Measurements from ENCODE around the gene PNLDC1.
"Not testable (repeated sequence)": the region's sequence is repeated elsewhere in the genome, so short reads cannot be mapped to it uniquely, and the experiment has no call there.

The PNLDC1 gene

DNA sequence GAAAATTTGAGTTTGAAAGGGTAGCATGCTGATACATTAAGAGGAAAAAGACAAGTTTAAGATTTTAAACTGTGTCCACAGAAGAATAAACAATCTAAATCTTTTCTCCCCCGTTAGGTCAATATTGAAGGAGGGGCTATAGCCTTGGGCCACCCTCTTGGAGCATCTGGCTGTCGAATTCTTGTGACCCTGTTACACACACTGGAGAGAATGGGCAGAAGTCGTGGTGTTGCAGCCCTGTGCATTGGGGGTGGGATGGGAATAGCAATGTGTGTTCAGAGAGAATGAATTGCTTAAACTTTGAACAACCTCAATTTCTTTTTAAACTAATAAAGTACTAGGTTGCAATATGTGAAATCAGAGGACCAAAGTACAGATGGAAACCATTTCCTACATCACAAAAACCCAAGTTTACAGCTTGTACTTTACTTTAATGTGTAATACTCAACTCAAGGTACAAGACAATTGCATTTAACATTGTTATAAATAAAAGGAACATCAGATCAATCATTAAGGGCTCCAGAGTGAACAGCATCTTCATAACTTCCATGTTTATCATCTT is 21.5 kb upstream of the PNLDC1 start:
- no peak for ATAC-seq
- no peak for DNase-seq

DNA sequence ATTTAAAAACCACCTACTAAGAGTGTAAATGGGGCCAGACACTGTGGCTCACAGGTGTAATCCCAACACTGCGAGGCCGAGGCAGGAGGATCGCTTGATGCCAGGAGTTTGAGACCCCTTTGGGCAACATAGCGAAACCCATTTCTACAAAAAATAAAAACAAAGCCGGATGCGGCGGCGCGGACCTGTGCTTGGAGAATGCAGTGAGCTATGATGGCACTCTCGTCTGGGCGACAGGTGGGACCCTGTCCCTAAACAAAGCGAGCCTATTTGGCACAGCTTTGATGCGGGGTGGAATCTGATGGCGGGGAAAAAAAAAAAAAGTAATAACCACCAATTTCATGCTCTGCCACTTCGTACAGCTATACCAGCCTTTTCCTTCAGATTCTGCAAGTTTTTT is 11.8 kb upstream of the PNLDC1 start:
- DNase-seq (peak; percentile 24), ATAC-seq (no peak)

DNA sequence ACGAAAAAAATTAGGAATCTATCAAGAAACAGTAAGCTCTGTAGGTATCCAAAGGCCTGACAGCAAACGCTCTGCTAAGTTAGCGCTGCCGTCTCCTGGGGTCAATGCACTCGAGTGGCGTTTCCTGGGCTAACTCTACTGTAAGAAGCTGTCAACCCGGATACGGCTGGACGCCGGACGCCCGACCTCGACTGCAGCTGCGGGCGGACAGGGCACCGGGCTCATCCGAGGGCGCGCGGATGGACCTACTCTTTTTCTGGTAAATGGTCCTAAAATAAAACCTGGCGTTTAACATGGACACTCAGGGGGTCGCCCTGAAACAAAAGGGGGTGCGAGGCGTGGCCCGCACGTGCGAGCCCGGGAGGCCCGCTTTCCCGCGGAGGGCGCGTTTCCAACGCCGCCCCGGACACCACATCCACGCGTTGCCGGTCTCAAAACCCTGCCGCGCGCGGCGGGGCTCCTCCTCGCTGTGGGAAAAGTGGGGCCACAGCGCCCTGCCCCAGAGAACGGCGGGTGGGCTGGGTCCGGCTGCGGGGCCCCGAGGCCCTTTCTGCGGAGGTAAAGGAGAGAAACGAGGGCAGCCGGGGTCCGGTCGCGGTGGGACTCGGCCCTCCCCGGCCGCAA is 11.2 kb upstream of the PNLDC1 start:
- DNase-seq (peak; percentile 46), ATAC-seq (no peak)

DNA sequence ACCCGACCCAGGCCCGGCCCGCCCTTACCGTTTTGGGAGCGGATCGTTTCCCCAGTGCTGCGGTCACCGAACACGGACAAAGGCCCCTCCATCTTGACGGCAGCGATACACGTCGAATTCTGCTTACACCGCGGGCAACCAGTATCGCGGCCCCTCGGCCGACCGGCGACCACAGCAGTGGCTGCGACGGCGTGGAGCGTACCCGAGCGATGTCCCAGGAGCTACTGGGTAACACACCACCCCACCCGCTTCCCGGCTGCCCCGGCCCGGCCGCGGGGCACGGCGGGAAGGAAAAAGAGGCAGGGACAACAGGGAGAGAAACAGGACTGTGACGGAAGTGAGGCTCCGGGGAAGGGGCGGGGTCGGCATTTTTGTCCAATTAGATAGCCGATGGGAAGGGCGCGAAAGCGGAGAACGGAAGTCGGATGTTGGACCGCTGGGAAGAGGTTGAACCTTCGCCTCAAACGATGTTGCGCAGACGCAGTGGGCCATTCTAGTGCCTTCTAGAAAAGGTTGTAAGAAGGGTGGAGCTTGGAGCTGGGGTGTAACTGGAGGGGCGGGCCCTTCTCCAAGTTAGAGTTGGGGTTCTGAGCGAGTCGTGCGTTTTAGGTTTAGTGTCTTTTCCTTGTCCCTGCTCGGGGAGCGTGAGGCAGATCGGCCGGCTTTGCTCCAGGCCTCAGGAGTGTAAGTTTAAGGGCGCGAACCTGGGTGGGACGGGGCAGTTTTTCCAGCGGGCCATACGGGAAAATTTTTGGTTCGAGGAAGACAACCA is 10.5 kb upstream of the PNLDC1 start, which contains the start of gene TCP1:
TSS of gene TCP1 (minus strand) at position 226 of the 772 bp plus-strand sequence. CDS start at position 92, 134 bp downstream.
- DNase-seq (peak; percentile 99), ATAC-seq (peak; percentile 84)

DNA sequence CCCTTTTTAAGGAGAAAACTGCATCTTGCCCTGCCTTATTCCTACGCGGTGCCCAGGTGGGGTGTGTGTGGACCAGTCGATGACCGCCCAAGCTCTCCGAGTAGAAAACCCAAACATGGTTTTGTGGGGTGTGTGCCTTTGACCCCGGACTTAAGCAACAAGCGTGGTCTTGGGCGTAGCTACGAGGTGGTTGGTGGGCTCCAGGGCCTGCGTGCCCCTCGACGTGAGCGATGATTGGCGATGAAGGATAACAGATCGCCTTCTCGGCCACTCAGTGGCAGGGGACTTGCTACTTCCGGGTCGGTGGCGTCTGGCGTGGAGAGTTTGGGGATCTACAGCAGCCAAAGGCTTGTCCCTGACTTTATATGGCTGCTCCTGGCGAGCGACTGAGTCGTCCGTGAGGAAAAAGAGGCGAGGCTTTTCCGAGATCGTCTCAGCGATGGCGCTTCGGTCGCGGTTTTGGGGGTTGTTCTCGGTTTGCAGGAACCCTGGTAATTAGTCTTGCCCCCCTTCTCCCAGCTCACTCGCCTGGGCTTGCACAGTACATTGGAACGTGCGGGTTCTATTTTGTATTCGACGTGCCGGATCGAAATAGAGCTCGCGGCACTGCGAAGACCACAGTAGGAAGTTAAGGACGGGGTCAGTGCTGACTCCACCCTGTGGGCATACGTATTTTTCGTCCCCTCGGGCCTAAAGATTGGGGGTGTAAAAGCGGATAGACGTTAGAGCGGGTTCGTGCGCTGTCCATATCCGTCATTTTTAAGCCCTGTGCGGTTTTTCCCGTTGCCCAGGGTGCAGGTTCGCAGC is 9.7 kb upstream of the PNLDC1 start, which contains the start of gene MRPL18:
TSS of gene MRPL18 (plus strand) at position 319 of the 807 bp plus-strand sequence. CDS start at position 440, 121 bp downstream.
- DNase-seq = peak; percentile 89
- ATAC-seq = peak; percentile 92

DNA sequence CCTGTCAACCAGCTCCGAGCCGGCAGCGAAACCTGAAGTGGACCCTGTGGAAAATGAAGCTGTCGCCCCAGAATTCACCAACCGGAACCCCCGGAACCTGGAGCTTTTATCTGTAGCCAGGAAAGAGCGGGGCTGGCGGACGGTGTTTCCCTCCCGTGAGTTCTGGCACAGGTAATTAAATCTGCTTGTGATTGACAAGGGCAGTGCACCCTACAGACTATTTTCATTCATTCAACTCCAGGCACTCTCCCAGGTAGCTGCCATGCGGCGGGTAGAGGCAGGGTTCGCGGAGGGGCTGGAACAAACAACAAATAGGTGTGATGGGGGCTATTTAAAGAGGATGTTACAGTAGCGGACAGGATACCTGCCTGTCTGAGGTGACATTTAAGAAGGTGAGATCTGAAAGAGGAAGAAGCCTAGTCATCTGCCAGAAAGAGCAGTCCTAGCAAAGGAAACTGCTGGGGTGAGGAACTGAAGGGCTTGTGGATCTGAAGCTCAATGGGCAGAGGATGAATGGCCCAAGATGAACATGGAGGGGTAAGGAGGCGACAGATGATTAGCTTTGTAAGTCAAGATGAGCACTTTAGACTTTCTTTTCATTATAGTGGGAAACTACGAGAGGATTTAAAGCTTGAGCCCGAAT is 9.0 kb upstream of the PNLDC1 start:
- no peak for ATAC-seq
- peak; percentile 27 for DNase-seq

DNA sequence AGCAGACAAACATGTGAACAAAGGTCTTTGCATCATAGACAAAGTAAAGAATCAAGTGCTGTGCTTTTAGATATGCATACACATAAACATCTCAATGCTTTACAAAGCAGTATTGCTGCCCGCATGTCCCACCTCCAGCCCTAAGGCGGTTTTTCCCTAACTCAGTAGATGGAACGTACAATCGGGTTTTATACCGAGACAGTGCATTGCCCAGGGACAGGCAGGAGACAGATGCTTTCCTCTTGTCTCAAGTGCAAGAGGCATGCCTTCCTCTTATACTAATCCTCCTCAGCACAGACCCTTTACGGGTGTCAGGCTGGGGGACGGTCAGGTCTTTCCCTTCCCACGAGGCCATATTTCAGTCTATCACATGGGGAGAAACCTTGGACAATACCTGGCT is 5.1 kb upstream of the PNLDC1 start:
- ATAC-seq, DNase-seq: not testable (repeated sequence)

DNA sequence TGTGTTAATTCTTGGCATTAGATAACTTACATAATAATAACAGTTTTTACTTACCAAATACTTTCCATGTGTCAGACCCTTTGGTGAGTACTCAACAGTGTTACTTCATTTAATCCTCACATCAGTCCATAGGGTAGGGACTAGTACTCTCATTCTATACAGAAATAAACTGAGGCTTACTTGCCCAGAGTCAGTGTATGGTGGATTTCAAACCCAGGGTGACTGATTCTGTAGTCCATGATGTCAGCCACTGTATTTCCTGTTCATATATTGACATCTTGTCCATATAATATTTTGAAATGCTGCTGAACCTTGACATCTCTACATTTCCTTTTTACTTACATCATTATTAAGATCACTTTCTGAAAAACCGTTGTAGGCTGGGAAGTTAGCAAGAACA is 2.5 kb upstream of the PNLDC1 start:
- no peak for ATAC-seq
- no peak for DNase-seq

DNA sequence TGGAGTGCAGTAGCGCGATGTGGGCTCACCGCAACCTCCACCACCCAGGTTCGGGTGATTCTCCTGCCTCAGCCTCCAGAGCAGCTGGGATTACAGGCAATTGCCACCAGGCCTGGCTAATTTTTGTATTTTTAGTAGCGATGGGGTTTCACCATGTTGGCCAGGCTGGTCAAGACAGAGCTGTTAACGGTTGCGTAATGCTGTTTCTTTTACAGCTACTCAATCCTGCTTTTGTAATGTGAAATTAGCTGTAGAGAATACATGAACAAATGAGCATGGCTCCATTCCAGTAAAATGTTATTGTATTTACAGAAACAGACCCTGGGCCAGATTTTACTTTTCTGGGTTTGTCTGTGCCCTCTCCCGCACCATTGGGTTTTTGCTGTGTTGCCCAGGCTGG is 1.9 kb downstream of the PNLDC1 start:
- DNase-seq (no peak), ATAC-seq (no peak)

DNA sequence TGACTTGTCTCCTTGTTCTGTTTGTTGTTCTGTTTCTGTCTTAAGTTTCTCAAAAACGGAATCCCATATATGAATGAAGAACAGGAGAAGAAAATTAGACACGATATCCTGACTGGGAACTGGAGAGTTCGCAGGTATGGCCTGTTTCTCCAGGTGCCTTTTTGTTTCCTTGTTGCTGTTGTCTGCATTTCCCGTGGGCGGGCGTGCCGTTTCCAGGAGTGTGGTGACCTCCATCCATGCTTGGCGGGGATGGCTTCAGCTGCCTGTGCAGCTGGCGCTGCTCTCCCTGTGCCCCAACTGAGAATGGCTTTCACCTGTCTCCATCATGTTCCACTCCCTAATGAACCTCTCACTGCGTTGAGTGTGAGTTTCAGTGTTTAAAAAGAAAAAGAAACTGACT is 4.4 kb downstream of the PNLDC1 start:
- DNase-seq (no peak), ATAC-seq (no peak)

DNA sequence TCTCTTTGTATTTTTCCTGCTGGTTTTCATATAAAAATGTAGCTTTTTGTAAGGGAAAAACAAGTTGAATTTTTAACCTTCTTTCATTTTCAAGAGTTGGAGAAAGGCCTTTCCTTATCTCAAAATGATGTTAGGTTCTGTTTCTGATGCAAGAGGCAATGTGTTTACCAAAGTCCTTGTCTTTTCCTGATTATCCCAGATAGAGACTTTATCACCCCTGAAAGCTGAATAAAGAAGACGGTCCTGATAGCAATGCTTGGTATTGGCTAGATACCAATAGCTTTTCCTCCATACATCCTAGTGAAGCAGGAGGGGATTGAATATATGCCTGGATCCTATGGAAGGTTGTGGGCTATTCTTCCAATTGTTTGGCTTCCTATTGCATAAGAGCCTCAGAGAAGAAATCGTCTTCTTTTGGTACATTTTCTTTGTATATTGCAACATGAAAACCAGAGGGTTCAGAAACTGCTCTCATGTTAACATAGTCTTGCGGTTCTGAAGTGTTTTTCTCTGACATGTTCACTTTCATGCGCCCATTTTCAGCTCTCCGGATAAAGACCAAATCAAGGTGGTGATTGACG is 5.5 kb downstream of the PNLDC1 start:
- DNase-seq (no peak), ATAC-seq (no peak)

DNA sequence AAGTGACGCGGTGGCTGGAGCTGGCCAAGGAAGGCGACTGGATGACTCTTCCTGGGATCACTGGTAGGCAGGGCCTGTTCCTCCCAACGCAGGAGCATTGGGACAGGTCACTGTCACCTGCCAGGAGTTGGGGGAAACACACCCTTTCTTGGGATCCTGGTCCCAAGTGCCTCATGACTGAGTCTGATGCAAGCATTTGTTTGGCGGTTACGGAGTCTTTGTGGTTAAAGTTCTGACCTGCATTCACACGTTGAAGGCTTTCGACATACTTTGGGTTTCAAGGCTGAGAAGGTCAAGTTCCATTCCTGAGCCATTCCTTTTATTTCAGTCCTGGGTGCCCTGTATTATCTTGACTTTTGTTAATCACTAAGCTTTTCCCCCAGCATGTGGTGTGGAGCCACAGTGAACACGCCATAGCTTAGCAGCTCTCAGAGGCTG is 6.0 kb downstream of the PNLDC1 start:
- DNase-seq (no peak), ATAC-seq (no peak)

DNA sequence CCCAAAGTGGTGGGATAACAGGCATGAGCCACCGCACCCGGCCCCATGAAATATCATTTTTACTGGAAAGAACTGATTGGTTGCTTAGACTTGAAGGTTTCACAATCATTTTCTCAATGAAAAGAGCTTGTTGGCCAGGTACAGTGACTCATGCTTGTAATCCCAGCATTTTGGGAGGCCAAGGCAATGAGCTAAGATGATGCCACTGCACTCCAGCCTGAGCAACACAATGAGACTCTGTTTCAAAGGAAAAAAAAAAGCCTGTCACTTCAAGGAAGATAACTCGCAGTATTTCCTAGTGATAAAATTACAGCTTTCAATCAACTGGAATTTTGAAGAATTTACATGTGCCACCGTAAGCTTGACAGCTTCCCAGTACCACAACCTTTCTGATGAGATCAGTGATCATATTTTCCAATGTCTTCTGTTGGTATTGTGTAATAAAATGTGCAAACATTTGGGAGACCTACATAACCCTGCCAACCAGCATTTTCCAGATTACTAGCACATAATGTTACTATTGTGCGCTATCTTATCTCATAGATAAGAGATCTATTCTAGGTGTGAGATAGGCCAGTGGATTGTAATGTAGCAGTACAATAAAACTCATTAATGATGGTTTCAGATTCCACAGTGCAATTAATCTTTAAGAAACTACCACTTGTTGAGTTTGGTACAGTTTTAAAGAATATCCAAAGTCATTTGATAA is 7.2 kb downstream of the PNLDC1 start:
- ATAC-seq (no peak), DNase-seq (no peak)

DNA sequence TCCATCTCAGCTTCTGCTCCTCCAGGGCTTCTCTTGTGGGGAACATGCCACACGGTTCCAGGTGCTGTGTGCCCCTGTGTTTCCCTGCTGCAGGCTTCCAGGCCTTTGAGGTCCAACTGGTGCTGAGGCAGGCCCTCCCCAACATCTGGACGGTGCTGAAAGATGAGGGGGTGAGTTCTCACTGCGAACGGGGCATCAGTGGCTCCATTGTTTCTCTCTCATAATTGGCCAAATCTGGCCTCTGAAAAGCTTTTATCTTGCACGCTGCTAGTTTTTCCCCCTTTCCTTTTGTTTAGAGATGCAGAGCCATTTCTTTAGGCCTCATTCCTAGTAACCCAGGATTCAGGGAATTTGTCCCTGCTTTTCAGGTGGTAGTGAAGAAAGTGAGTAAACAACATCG is 8.6 kb downstream of the PNLDC1 start:
- DNase-seq = no peak
- ATAC-seq = no peak

DNA sequence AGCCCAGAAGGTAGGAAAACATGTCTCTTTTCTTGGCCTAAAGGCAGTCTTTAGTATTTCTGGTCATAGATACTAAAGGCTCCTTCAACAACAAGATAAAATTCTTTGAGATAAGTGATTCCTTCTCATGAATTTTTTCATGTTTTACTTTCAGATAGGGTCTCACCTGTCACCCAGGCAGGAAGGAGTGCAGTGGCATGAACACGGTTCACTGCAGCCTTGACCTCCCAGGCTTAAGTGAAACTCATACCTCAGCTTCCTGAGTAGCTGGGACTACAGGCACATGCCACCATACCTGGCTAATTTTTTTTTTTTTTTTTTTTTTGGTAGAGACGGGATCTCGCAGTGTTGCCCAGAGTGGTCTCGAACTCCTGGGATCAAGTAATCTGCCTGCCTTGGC is 9.1 kb downstream of the PNLDC1 start:
- ATAC-seq (no peak), DNase-seq (no peak)

DNA sequence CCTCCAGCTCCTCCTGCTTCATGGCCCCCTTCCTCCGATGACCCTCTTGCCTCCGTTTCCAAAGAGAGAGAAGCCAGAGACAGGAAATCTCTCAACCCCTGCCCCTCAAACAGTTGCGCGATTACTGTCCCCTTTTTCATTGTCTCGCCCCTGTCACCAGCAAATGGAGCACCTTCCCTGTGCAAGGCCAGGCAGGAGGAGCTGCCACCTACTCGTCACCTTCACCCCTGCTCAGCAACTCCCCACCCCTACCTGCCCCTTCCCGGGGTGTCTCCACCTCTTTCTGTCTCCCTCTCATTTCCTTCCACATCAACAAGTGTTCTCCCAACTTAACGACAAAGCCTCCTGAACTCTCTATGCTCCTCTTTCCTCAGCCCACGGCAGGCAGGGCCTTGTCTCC is 13.7 kb downstream of the PNLDC1 start:
- ATAC-seq (no peak), DNase-seq (no peak)

DNA sequence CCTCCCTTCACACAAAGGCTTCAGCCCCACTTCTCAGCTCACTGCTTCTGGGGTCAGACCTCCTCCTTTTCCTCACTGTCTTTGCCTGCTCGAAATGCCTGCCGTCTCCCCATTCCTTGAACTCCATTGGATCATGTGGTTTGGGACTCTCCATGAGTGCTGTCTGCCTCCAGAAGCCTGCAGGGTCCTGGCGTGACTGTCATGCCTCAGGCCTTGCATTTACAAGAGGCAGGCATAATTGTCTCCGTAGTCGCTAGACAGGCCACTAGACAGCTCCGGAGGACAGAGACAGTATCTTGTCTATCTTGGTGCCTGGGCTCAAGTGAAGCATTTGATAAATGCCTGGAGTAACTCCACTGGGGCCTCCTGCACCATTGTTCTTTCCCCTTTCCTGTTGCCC is 15.3 kb downstream of the PNLDC1 start:
- ATAC-seq (no peak), DNase-seq (no peak)

DNA sequence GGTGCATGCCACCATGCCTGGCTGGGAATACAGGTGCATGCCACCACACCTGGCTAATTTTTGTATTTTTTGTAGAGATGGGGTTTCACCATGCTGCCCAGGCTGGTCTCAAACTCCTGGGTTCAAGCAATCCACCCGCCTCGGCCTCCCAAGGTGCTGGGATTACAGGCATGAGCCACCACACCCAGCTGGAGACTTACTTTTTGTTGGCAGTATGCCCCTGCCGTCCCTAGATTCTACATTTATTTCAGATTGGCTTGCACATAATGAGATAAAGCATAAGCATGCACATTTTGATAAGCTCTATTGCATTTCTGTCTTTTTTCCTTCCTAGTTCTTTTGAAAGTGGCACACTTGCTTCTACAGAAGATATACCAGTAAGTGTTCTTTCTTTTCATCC is 16.7 kb downstream of the PNLDC1 start:
- not testable (repeated sequence) for DNase-seq, ATAC-seq

DNA sequence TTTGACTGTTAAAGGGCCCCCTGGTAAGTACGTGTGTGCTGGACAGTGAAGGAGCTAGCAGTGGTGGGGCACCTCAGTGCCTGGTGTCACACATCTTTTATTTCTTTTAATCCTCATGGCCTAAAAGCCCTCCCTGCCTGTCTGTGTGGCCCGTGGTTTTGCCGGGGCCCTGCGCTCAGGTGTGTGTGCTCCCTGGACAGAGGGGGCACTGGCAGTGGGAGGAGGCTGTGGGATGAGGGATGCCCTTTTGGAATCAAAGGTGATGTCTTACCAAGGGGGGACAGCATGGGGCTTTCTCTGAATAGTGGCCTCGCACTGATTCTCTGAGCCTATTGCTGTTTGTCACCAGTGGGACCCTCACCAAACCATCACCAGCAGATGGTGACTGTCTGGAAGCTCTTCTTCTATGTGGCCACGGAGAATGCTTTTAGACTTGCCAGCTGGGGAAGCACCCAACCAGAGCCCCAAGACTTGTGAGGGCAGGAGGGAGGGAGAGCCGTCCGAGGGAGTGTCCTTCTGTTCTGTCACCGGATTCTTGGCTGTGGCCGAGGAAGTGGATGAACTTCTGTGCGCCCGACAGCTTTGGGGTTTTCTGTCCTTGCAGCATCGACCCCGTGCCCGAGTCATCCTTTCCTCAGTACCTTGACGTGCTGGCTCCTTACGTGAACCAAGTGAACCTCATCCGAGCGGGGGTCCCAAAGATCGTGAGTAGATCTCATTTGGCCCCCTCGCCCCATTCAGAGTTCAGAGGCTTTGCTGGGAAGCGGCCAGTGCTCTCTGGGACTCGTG is 18.1 kb downstream of the PNLDC1 start:
- ATAC-seq = no peak

DNA sequence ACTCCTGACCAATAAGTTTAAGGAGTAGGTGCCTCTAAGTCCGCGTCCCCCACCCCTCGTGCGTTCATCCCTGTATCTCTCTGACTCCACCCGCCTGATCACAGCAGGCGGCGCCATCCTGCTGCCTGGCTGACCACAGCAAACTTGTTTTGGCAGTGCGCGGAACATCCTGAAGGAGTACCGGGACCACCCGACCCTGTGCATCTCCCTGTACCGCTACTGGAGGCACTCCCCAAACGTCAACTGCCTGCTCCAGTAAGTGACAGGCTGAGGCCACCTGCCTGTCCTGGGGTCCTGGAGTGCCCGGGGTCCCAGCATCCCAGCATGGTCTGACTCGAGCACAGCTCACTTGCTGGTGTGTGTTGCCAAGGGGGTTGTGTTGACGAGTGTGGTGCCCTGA is 19.0 kb downstream of the PNLDC1 start:
- ATAC-seq = no peak
- no peak for DNase-seq

More for the DNA sequence above, 18.1 kb downstream of the PNLDC1 start:
- no peak for DNase-seq

Measured in stimulated activated naive CD8-positive, alpha-beta T cell treated with anti-CD3 and anti-CD28 coated beads, Interleukin-15, Interleukin-2, amounts not matched to agents 100 U/mL and 50 U/mL, for 24 hours (primary cell).